ENCODE data around the gene FANCE. TPM values are rescaled to one million over a fixed set of nuclear protein-coding genes. Genes with fewer than 3 reads are reported as not detected.

FANCE gene
- total and polyA plus RNA-seq, 9 of the 15 experiments (the other 6 are each of a cell fraction or from before 2014, with no cell fraction given): 5.7 to 30.2 (median 17.0) TPM

GRCh38 chr6:35468980-35469750, 17.0 kb downstream of the FANCE start (continued):
- no peak for TF ChIP-seq BRCA1 (IDR thresholded peaks at IDR 0.05)
- TF ChIP-seq BRCA1 (CRISPR knock-in tag; IDR thresholded peaks at IDR 0.05): peak; percentile 50; the same call in 1 of the 2 replicates
- TF ChIP-seq NR3C1 (CRISPR knock-in tag; IDR thresholded peaks at IDR 0.05): peak; percentile 55
- no peak for TF ChIP-seq NBN (IDR thresholded peaks at IDR 0.05; ENCODE audit: low read depth)
- no peak for TF ChIP-seq GTF3C2 (IDR thresholded peaks at IDR 0.05; ENCODE audit: borderline replicate concordance, extremely low read depth, insufficient read length)
- no peak for TF ChIP-seq MGA (IDR thresholded peaks at IDR 0.05)
- peak; percentile 19; the same call in 1 of the 2 replicates for TF ChIP-seq SRSF3 (IDR thresholded peaks at IDR 0.05; ENCODE audit: insufficient read depth, low read length)
- TF ChIP-seq CGGBP1 (CRISPR knock-in tag; IDR thresholded peaks at IDR 0.05): no peak
- no peak for TF ChIP-seq PHTF2 (CRISPR knock-in tag; IDR thresholded peaks at IDR 0.05)
- TF ChIP-seq KDM4B (IDR thresholded peaks at IDR 0.05; ENCODE audit: borderline replicate concordance in 2 of 2, low read depth in 1 of 2): 0 out of 4 replicates have a peak, but pooled peaks of 1 of the 2 experiments have one; percentile 23
- TF ChIP-seq HLTF (IDR thresholded peaks at IDR 0.05): 0 out of 2 replicates have a peak, but pooled peaks have one; percentile 17
- no peak for TF ChIP-seq MAFG (tag; conservative IDR thresholded peaks at IDR 0.05)
- no peak for TF ChIP-seq CBX2 (IDR thresholded peaks at IDR 0.05; ENCODE audit: insufficient read depth, low read length, poor library complexity, severe bottlenecking)
